Hematopoietic multipotent progenitor cell (in vitro differentiated cells): ENCODE results near the gene FBXO45. TPM values are rescaled to one million over a fixed set of nuclear protein-coding genes. Genes with fewer than 3 reads are reported as not detected.

Experiments
- small RNA-seq: library from RNA; depleted of rRNA; stranded (forward); fragments of <200 nt; gene quantifications from one replicate; pipeline ENCODE3, GENCODE V24; 2012
- total RNA-seq: library from RNA; depleted of rRNA; stranded (reverse); fragments of >200 nt; gene quantifications from one replicate; pipeline ENCODE4 v1.2.3, GENCODE V29; 2012

The FBXO45 gene
- total RNA-seq, 1 donor: 4.6 TPM

Small RNA genes within 50 kb of the gene (small RNA-seq; reads per million reads assigned to genes)
- not detected for gene RPS29P3

Other genes starting within 250 kb of the FBXO45 start
- gene TM4SF19, start 230.3 kb upstream of the FBXO45 start, total RNA-seq: not detected
- 14.8 TPM for gene UBXN7, start 136.2 kb upstream of the FBXO45 start, total RNA-seq
- gene RNF168, start 64.9 kb upstream of the FBXO45 start, total RNA-seq: 27.2 TPM
- gene SMCO1, start 53.3 kb upstream of the FBXO45 start, total RNA-seq: not detected
- gene WDR53, start 106 bp upstream of the FBXO45 start, total RNA-seq: 4.0 TPM
- gene NRROS, start 71.0 kb downstream of the FBXO45 start, total RNA-seq: 118 TPM
- gene CEP19, start 143.6 kb downstream of the FBXO45 start, total RNA-seq: 3.0 TPM
- 11.3 TPM for gene PIGX, start 143.7 kb downstream of the FBXO45 start, total RNA-seq
- gene PAK2, start 171.2 kb downstream of the FBXO45 start, total RNA-seq: 32.9 TPM